OCI-LY1 (cell line): ENCODE results near the gene MYCT1.

ENCODE experiments used
- H2AFZ ChIP-seq: fragments of 200-600 bp; sonication (generic), shearing (Covaris generic); 2 replicates; pipeline ENCODE4 v1.6.0; 2014; ENCODE audit warnings: antibody characterized with exemption, mild to moderate bottlenecking, low read length
- H3F3A ChIP-seq: fragments of 200-600 bp; sonication (generic), shearing (Covaris generic); 2 replicates; pipeline ENCODE4 v1.6.0; 2014; ENCODE audit warnings: mild to moderate bottlenecking, antibody characterized with exemption, low read length, moderate library complexity; ENCODE audit not compliant: insufficient read depth
- H3K27ac ChIP-seq: fragments of 200-600 bp; sonication (generic); 2 replicates; pipeline ENCODE4 v1.5.1; 2014; ENCODE audit warnings: low read length, mixed run types, mild to moderate bottlenecking, low read depth; ENCODE audit not compliant: poor library complexity, severe bottlenecking
- H3K27me3 ChIP-seq: fragments of 200-600 bp; sonication (generic); 2 replicates; pipeline ENCODE4 v1.6.0; 2014; ENCODE audit warnings: antibody characterized with exemption, mild to moderate bottlenecking, low read length, moderate library complexity; ENCODE audit not compliant: insufficient read depth
- H3K36me3 ChIP-seq: fragments of 200-600 bp; sonication (generic); 2 replicates; pipeline ENCODE4 v1.6.1; 2014; ENCODE audit warnings: mild to moderate bottlenecking, antibody characterized with exemption, low read length, moderate library complexity, mixed read lengths; ENCODE audit not compliant: insufficient read depth
- H3K4me1 ChIP-seq: fragments of 200-600 bp; sonication (generic); 2 replicates; pipeline ENCODE4 v1.5.1; 2014; ENCODE audit warnings: mild to moderate bottlenecking, low read length, moderate library complexity; ENCODE audit not compliant: insufficient read depth, severe bottlenecking
- H3K4me2 ChIP-seq: fragments of 200-600 bp; sonication (generic), shearing (Covaris generic); 2 replicates; pipeline ENCODE4 v1.6.1; 2014; ENCODE audit warnings: low read length
- H3K4me3 ChIP-seq: fragments of 200-600 bp; sonication (generic); 2 replicates; pipeline ENCODE4 v1.5.1; 2014; ENCODE audit warnings: low read length, low read depth, mild to moderate bottlenecking, mixed read lengths; ENCODE audit not compliant: poor library complexity, severe bottlenecking
- H3K79me2 ChIP-seq: fragments of 200-600 bp; shearing (Covaris generic); 2 replicates; pipeline ENCODE4 v1.6.1; 2016; ENCODE audit warnings: mixed run types, low read length, mixed read lengths; ENCODE audit not compliant: insufficient read depth
- H3K9ac ChIP-seq: fragments of 200-600 bp; sonication (generic), shearing (Covaris generic); 2 replicates; pipeline ENCODE4 v1.6.1; 2014; ENCODE audit warnings: mild to moderate bottlenecking, low read length, mixed read lengths
- H3K9me2 ChIP-seq: fragments of 200-600 bp; sonication (generic), shearing (Covaris generic); 2 replicates; pipeline ENCODE4 v1.6.1; 2014; ENCODE audit warnings: low read depth, mild to moderate bottlenecking, low read length, mixed read lengths
- H3K9me3 ChIP-seq: fragments of 200-600 bp; shearing (Covaris generic); 2 replicates; pipeline ENCODE4 v1.6.1; 2014; ENCODE audit warnings: low read length, mixed read lengths
- H4K20me1 ChIP-seq: fragments of 200-600 bp; sonication (generic), shearing (Covaris generic); 2 replicates; pipeline ENCODE4 v1.6.0; 2016; ENCODE audit warnings: mild to moderate bottlenecking, low read length; ENCODE audit not compliant: insufficient read depth
- CTCF ChIP-seq: fragments of 200-600 bp; sonication (generic), shearing (Covaris generic); IDR thresholded peaks from 2 replicates; pipeline ENCODE4 v1.5.1; 2017; ENCODE audit warnings: mild to moderate bottlenecking, antibody characterized with exemption, low read length, moderate library complexity, mixed read lengths
- EZH2 ChIP-seq: fragments of 200-600 bp; sonication (generic), shearing (Covaris generic); IDR thresholded peaks from 2 replicates; pipeline ENCODE4 v1.8.0; 2017; ENCODE audit warnings: borderline replicate concordance, mixed run types, mild to moderate bottlenecking, antibody characterized with exemption, low read length, moderate library complexity, mixed read lengths

MYCT1 gene

GRCh38 chr6:152769159-152769558 is 71.5 kb downstream of the MYCT1 start:
- no peaks in the 10 kb centered on the region for H3K36me3 ChIP-seq
- H3K4me2 ChIP-seq, result no peak overlapping the region
- no peak overlapping the region for H2AFZ ChIP-seq
- no peaks in the 10 kb centered on the region for H3K9me2 ChIP-seq
- no peak overlapping the region for H3K9ac ChIP-seq
- no peaks in the 10 kb centered on the region for H4K20me1 ChIP-seq
- H3K79me2 ChIP-seq, result no peaks in the 10 kb centered on the region
- no peaks in the 10 kb centered on the region for H3K4me1 ChIP-seq
- no peaks in the 10 kb centered on the region for H3K9me3 ChIP-seq
- no peaks in the 10 kb centered on the region for H3F3A ChIP-seq
- no peaks in the 10 kb centered on the region for H3K27me3 ChIP-seq
- TF ChIP-seq CTCF, result no peak
- TF ChIP-seq EZH2, result no peak
- H3K27ac ChIP-seq, result no peak overlapping the region
- H3K4me3 ChIP-seq, result no peak overlapping the region

GRCh38 chr6:152769993-152770392 is 72.3 kb downstream of the MYCT1 start:
- no peaks in the 10 kb centered on the region for H3K27me3 ChIP-seq

GRCh38 chr6:152771061-152771687 is 73.5 kb downstream of the MYCT1 start:
- Histone ChIP-seq H3K36me3 (no peaks in the 10 kb centered on the region), H3K27ac (no peak overlapping the region), H2AFZ (no peak overlapping the region), H3K9ac (no peak overlapping the region), H3F3A (no peaks in the 10 kb centered on the region), H3K4me1 (no peaks in the 10 kb centered on the region), H3K4me3 (no peak overlapping the region), H3K9me2 (no peaks in the 10 kb centered on the region), H4K20me1 (no peaks in the 10 kb centered on the region), H3K79me2 (no peaks in the 10 kb centered on the region), H3K4me2 (no peak overlapping the region), H3K9me3 (no peaks in the 10 kb centered on the region), H3K27me3 (no peaks in the 10 kb centered on the region)
- TF ChIP-seq EZH2, result no peak
- TF ChIP-seq CTCF, result no peak

More at GRCh38 chr6:152769993-152770392, 72.3 kb downstream of the MYCT1 start:
- Histone ChIP-seq H3F3A (no peaks in the 10 kb centered on the region), H3K9me2 (no peaks in the 10 kb centered on the region), H3K9ac (no peak overlapping the region), H3K4me3 (no peak overlapping the region), H3K27ac (no peak overlapping the region), H3K4me2 (no peak overlapping the region), H3K9me3 (no peaks in the 10 kb centered on the region), H3K4me1 (no peaks in the 10 kb centered on the region), H4K20me1 (no peaks in the 10 kb centered on the region), H3K79me2 (no peaks in the 10 kb centered on the region), H2AFZ (no peak overlapping the region), H3K36me3 (no peaks in the 10 kb centered on the region)
- TF ChIP-seq EZH2, result no peak
- TF ChIP-seq CTCF, result no peak
